ENCODE results near the gene ADSS2. TPM values are rescaled to one million over a fixed set of nuclear protein-coding genes. Genes with fewer than 3 reads are reported as not detected.

ADSS2 gene
- total and polyA plus RNA-seq, 2 experiments from 2014 or later = 55.1 to 101 TPM

GRCh38 chr1:244368279-244368678, 83.4 kb downstream of the ADSS2 start:
- Mint-ChIP-seq H3K27ac (no peak overlapping the region), H3K4me1 (peaks cover 14% of the 10 kb centered on the region)
- H3K79me2 ChIP-seq (replicated peaks; ENCODE audit: insufficient read depth) = no peaks in the 10 kb centered on the region

More at GRCh38 chr1:244368279-244368678, 83.4 kb downstream of the ADSS2 start:
- DNase-seq (ENCODE audit: low spot score) = no peak
- no peak for TF ChIP-seq REST (IDR thresholded peaks at IDR 0.05; ENCODE audit: unreplicated experiment)
- no peak for TF ChIP-seq ZNF331 (CRISPR knock-in tag; IDR thresholded peaks at IDR 0.05; ENCODE audit: low read depth)
- no peak for TF ChIP-seq STAT1 (IDR thresholded peaks at IDR 0.05; ENCODE audit: unreplicated experiment)
- no peak for TF ChIP-seq EZH2 (IDR thresholded peaks at IDR 0.05; ENCODE audit: low read depth, unreplicated experiment)
- TF ChIP-seq NANOG (IDR thresholded peaks at IDR 0.05; ENCODE audit: borderline replicate concordance) = no peak
- TF ChIP-seq EZH2phosphoT487 (IDR thresholded peaks at IDR 0.05; ENCODE audit: unreplicated experiment) = no peak
- TF ChIP-seq, protein P1, sequence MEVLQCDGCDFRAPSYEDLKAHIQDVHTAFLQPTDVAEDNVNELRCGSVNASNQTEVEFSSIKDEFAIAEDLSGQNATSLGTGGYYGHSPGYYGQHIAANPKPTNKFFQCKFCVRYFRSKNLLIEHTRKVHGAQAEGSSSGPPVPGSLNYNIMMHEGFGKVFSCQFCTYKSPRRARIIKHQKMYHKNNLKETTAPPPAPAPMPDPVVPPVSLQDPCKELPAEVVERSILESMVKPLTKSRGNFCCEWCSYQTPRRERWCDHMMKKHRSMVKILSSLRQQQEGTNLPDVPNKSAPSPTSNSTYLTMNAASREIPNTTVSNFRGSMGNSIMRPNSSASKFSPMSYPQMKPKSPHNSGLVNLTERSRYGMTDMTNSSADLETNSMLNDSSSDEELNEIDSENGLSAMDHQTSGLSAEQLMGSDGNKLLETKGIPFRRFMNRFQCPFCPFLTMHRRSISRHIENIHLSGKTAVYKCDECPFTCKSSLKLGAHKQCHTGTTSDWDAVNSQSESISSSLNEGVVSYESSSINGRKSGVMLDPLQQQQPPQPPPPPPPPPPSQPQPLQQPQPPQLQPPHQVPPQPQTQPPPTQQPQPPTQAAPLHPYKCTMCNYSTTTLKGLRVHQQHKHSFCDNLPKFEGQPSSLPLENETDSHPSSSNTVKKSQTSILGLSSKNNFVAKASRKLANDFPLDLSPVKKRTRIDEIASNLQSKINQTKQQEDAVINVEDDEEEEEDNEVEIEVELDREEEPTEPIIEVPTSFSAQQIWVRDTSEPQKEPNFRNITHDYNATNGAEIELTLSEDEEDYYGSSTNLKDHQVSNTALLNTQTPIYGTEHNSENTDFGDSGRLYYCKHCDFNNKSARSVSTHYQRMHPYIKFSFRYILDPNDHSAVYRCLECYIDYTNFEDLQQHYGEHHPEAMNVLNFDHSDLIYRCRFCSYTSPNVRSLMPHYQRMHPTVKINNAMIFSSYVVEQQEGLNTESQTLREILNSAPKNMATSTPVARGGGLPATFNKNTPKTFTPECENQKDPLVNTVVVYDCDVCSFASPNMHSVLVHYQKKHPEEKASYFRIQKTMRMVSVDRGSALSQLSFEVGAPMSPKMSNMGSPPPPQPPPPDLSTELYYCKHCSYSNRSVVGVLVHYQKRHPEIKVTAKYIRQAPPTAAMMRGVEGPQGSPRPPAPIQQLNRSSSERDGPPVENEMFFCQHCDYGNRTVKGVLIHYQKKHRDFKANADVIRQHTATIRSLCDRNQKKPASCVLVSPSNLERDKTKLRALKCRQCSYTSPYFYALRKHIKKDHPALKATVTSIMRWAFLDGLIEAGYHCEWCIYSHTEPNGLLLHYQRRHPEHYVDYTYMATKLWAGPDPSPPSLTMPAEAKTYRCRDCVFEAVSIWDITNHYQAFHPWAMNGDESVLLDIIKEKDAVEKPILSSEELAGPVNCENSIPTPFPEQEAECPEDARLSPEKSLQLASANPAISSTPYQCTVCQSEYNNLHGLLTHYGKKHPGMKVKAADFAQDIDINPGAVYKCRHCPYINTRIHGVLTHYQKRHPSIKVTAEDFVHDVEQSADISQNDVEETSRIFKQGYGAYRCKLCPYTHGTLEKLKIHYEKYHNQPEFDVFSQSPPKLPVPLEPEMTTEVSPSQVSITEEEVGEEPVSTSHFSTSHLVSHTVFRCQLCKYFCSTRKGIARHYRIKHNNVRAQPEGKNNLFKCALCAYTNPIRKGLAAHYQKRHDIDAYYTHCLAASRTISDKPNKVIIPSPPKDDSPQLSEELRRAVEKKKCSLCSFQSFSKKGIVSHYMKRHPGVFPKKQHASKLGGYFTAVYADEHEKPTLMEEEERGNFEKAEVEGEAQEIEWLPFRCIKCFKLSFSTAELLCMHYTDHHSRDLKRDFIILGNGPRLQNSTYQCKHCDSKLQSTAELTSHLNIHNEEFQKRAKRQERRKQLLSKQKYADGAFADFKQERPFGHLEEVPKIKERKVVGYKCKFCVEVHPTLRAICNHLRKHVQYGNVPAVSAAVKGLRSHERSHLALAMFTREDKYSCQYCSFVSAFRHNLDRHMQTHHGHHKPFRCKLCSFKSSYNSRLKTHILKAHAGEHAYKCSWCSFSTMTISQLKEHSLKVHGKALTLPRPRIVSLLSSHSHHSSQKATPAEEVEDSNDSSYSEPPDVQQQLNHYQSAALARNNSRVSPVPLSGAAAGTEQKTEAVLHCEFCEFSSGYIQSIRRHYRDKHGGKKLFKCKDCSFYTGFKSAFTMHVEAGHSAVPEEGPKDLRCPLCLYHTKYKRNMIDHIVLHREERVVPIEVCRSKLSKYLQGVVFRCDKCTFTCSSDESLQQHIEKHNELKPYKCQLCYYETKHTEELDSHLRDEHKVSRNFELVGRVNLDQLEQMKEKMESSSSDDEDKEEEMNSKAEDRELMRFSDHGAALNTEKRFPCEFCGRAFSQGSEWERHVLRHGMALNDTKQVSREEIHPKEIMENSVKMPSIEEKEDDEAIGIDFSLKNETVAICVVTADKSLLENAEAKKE (CRISPR knock-in tag; IDR thresholded peaks at IDR 0.05) = no peak
- TF ChIP-seq ZNF114 (CRISPR knock-in tag; IDR thresholded peaks at IDR 0.05) = no peak
- TF ChIP-seq, protein P2, sequence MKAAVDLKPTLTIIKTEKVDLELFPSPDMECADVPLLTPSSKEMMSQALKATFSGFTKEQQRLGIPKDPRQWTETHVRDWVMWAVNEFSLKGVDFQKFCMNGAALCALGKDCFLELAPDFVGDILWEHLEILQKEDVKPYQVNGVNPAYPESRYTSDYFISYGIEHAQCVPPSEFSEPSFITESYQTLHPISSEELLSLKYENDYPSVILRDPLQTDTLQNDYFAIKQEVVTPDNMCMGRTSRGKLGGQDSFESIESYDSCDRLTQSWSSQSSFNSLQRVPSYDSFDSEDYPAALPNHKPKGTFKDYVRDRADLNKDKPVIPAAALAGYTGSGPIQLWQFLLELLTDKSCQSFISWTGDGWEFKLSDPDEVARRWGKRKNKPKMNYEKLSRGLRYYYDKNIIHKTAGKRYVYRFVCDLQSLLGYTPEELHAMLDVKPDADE (IDR thresholded peaks at IDR 0.05) = no peak
- no peak for TF ChIP-seq CTCF (conservative IDR thresholded peaks at IDR 0.05; ENCODE audit: low read depth in 2 of 2)
- TF ChIP-seq CREB1 (CRISPR knock-in tag; IDR thresholded peaks at IDR 0.05; ENCODE audit: low read depth) = no peak
- no peak for TF ChIP-seq JUNB (IDR thresholded peaks at IDR 0.05; ENCODE audit: unreplicated experiment)
- TF ChIP-seq POLR2AphosphoS5 (IDR thresholded peaks at IDR 0.05; ENCODE audit: low read depth) = no peak
- peaks cover 15% of the 10 kb centered on the region for H3K9me3 Mint-ChIP-seq
- peaks cover 4% of the 10 kb centered on the region; the same call in 1 of the 2 replicates for H3K9me2 ChIP-seq (ENCODE audit: insufficient read depth)
- H3K27me3 Mint-ChIP-seq (ENCODE audit: insufficient read depth, low read depth, poor library complexity) = peaks cover 3% of the 10 kb centered on the region
- no peaks in the 10 kb centered on the region for H3K27me3 ChIP-seq (ENCODE audit: insufficient read depth)
- no peaks in the 10 kb centered on the region for H3K4me1 ChIP-seq (ENCODE audit: insufficient read depth)
- H3F3A ChIP-seq (replicated peaks; ENCODE audit: low read depth) = 0 out of 2 replicates have a peak, but pooled peaks cover 4% of the 10 kb centered on the region
- H3K4me2 ChIP-seq = no peak overlapping the region
- no peak for ATAC-seq
- 0 out of 2 replicates have a peak overlapping the region, but pooled peaks have one; percentile 18 for H2AFZ ChIP-seq
- no peak overlapping the region for H3K27ac ChIP-seq (ENCODE audit: low read depth)
- H4K20me1 ChIP-seq (replicated peaks; ENCODE audit: insufficient read depth) = no peaks in the 10 kb centered on the region
- no peak overlapping the region for H3K4me3 Mint-ChIP-seq
- peaks cover 12% of the 10 kb centered on the region for H3K36me3 Mint-ChIP-seq (ENCODE audit: low read depth)
- H3K36me3 ChIP-seq (ENCODE audit: insufficient read depth) = no peaks in the 10 kb centered on the region
- no peak overlapping the region for H3K4me3 ChIP-seq

Data from GM23338 (cell line).